GM21515 (cell line): ENCODE measurements around the gene ZNF14.
"Not testable (repeated sequence)": the region's sequence is repeated elsewhere in the genome, so short reads cannot be mapped to it uniquely, and the experiment has no call there.

Source experiments
- ATAC-seq: cut with Tn5 transposase; IDR thresholded peaks from one replicate; pipeline ENCODE4 v1.9.1; 2021; ENCODE audit not compliant: unreplicated experiment

ZNF14 gene

DNA sequence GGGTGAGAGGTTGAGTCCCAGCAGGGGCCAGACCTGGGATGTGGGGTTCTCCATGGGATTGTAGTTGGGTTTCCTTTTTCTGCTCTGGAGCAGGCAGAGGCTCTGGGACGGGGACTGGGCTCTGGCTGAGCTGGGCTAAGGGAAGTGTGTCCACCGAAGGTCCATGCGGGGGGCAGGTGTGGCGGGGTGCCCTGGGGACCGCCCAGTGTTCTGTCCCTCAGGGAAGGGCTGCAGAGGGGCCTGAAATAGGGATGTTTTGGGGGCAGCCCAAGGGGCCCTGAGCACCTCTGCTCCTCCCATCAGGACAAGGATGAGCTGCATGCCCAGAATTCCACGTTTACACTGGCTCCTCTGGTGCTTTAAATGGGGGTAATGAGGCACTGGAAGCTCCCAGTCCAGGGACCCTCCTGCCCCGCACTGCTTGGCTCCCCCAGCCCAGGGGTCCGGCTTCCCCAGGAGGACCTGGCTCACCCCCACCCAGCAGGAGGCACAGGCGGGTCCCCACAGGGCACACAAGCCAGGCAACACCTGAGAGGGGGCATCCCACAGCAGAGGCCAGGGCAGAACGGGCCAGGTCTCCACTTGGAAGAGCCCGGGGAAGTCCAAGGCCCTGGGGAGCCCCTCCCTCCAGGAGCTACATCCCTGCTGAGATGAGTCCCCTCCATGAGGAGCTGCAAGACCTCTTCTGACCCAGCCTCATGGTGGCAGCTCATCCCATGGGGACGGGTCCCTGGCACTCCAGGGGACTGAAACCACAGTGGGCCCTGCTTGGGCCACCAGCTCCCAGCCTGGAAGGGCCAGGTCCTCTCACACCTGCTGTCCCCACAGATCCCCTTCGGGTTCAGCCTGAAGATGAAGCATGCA lies 14.7 kb upstream of the ZNF14 start:
- ATAC-seq = no peak

- ATAC-seq = no peak
Observed at GRCh38 chr19:19746286-19747213, 13.6 kb upstream of the ZNF14 start.

DNA sequence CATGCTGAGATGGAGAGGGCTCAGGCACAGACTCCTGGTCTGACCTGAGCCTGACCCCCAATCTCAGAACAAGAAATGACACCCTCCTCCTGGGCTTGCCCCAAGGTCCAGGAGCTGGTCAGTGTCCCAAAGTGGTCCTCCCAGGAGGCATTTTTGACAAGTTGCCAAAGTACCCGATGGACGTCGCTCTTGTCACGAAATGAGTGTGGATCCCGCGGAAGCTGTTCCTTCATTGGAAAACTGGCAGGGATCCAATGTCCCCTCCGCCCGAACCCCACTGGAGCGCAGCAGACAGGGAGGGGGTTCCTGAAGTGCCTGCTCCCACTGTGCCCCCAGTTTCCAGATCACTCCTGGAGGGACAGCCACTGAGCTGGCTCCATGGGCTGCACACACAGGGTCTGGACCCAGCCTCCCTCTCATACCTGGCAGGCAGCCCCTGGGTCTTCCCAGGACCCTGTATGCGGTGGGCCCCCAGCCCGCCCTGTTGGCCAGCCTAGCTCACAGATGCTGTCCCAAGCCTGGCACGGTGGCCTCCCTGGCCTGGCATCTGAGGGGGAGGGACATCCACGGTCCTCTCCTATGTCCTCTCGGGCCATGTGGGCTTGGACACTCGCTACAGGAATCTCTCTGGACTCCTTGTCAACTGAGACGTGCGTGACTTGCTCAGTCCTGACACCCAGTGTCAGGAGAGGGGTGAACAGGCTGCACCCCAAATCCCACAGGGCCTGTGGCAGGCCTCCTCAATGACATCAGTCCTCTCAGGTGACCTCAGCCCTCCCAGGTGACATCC lies 12.8 kb upstream of the ZNF14 start:
- ATAC-seq = no peak

- ATAC-seq = no peak
Observed at GRCh38 chr19:19744641-19745040, 11.7 kb upstream of the ZNF14 start.

DNA sequence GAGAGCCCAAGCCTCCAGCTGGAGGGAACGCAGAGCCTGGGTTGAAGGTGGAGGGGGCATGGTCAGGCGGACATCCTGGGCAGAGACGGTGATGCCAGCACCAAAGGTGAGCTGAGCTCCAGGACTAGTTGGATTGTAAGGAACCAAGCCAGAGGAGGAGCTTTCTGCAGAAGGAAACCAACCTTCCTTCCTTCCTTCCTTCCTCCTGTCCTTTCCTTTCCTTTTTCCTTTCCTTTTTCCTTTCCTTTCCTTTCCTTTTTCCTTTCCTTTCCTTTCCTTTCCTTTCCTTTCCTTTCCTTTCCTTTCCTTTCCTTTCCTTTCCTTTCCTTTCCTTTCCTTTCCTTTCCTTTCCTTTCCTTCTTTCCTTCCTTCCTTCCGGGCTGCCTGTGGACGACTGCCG lies 11.0 kb upstream of the ZNF14 start:
- ATAC-seq = not testable (repeated sequence)

DNA sequence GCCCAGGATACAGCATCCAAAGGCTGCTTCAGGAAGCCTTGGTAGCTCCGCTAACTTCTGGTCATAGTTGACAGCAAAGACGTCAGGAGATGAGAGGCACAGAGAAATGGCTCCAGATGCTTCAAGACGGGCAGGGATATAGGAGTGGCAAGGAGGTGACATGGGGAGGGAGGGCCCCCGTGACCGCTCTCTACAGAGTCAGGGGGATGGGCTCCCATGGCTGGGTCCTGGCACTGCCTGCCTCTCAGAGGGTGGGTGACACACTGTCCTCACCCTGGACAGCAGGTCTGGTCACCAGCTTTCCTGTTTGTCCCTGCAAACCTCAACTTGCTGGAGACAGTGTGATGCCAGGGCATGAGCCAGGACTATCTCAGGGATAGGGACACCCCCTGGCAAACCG lies 10.3 kb upstream of the ZNF14 start:
- no peak for ATAC-seq

DNA sequence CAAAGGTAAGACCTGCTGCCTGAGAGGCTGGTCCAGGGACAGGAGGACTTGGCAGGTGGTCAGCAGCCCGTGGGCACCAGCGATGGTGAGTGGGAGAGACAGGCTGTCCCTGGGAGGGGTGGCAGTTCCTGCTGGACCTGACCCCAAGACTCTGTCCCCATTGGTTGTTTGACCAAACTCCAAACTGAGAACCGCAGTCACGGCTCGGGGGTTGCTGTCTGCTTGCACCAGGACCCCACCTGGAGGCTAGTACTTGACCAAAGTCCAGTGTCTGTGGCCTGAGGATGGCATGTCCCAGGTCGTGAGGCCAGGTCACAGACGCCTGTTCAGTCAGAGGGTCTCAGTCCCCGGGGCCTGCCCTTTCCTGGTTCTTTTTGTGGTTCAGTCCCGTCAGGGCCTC lies 9.9 kb upstream of the ZNF14 start:
- no peak for ATAC-seq

GRCh38 chr19:19741184-19741583 lies 8.3 kb upstream of the ZNF14 start:
- ATAC-seq = no peak

- ATAC-seq = no peak
Observed at GRCh38 chr19:19740755-19741154, 7.8 kb upstream of the ZNF14 start.

GRCh38 chr19:19738564-19738963 lies 5.7 kb upstream of the ZNF14 start:
- ATAC-seq = no peak

GRCh38 chr19:19737559-19738332 lies 4.8 kb upstream of the ZNF14 start:
- ATAC-seq = no peak

- no peak for ATAC-seq
Observed at GRCh38 chr19:19721896-19722295, 11.0 kb downstream of the ZNF14 start.

DNA sequence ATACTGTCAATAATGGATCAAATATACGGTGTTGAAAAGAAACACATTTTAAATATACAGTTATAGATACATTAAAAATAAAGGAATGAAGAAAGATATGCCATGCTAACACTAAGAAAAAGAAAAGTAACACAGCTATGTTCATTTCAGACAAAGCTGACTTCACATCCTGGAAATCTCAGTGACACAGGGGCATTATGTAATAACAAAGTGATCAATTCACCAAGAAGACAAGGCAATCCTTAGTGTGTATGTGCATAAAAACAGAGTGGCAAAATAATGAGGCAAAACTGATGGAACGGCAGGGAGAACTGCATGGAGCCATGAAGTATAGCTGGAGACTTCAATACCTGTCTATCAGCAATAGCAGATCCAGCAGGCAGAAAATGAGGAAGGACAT lies 13.1 kb downstream of the ZNF14 start:
- no peak for ATAC-seq

DNA sequence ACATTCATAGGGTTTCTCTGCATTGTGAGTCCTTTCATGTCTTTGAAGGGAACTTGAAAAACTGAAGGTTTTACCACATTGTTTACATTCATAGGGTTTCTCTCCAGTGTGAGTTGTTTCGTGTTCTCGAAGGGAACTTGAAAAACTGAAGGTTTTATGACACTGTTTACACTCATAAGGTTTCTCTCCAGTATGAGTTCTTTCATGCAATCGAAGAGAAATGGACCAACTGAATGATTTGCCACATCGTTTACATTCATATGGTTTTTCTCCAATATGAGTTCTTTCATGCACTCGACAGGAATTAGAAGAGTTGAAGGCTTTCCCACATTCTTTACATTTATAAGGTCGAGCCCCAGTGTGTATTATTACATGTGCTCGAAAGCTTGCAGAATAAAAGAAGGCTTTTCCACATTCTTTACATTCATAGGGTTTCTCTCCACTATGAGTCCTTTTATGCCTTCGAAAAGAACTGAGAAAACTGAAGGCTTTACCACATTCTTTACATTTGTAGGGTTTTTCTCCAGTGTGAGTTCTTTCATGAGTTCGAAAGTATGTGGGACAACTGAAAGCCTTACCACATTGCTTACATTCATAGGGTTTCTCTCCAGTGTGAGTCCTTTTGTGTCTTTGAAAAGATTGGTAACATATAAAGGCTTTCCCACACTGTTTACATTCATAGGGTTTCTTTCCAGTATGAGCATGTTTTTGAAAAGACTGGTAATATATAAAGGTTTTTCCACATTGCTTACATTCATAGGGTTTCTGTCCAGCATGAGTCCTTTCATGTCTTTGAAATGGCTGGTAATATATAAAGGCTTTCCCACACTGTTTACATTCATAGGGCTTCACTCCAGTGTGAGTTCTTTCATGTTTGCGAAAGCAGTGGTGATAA lies 20.7 kb downstream of the ZNF14 start:
- ATAC-seq = no peak

DNA sequence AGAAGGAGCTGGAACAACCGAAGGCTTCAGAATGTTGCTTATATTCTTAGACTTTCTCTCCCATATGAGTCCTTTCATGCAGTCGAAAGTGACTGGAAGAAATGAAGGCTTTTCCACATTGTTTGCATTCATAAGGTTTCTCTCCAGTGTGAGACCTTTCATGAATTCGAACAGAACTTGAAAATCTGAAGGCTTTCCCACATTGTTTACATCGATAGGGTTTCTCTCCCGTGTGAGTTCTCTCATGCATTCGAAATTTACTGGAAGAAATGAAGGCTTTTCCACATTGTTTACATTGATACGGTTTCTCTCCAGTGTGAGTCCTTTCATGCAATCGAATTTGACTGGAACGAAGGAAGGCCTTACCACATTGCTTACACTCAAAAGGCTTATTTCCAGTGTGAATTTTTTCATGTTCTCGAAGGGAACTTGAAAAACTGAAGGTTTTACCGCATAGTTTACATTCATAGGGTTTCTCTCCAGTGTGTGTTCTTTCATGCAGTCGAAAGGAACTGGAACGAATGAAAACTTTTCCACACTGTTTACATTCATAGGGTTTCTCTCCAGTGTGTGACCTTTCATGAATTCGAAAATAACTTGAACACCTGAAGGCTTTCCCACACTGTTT lies 21.5 kb downstream of the ZNF14 start:
- ATAC-seq = no peak

- no peak for ATAC-seq
Observed at GRCh38 chr19:19710506-19710905, 22.4 kb downstream of the ZNF14 start.

DNA sequence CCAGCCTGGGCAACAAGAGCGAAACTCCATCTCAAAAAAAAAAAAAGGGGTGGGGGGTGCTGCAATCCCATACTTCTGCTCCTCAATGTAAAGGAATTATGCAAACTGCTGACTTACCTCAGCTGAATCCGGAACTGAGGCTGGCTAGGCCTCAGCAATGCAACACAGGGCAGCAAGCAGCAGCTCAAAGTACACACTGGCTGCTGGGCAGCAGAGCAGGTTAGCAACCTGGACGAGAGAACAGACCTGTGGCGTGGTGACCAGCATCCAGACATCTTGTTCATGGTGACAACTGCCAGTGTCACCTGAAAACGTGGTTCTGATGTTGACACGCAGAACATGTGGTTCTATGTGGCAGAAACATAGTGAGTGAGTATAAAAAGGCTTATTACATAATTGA lies 28.1 kb downstream of the ZNF14 start:
- no peak for ATAC-seq

DNA sequence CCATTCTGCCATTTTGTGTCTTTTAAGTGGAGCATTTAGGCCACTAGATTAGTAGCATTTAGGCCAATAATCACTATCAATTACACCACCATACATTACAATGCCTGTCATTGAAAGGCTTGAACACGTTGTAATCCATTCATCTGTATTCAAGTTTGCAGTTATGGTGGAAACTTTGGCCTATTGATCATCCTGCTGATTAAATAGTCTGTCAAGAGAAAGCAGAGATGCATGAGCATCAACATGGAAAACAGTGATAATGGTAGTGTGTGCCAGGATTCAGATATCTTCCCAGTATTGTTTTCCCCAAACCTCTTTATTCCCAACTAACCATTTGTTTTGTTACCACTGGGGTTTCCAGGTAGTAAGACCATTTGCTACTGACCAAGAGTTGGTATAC lies 32.4 kb downstream of the ZNF14 start:
- not testable (repeated sequence) for ATAC-seq

GRCh38 chr19:19697589-19697988 lies 35.3 kb downstream of the ZNF14 start:
- ATAC-seq = no peak
